ENCODE results near the gene ZNF524. TPM values are rescaled to one million over a fixed set of nuclear protein-coding genes. Genes with fewer than 3 reads are reported as not detected.

The ZNF524 gene
- total RNA-seq, 3 donors from 2014 or later (not counting 1 experiment from before 2014, with no cell fraction given), result 9.2 to 12.6 (median 12.5) TPM

GRCh38 chr19:55616395-55616875, 16.3 kb downstream of the ZNF524 start:
- ATAC-seq (no peak), DNase-seq (no peak)
- Histone ChIP-seq H3K4me1 (ENCODE audit: control insufficient read depth, insufficient read depth, low read length) (peaks cover 18% of the 10 kb centered on the region), H3K27me3 (ENCODE audit: control insufficient read depth, insufficient read depth, low read length) (no peaks in the 10 kb centered on the region), H3K9me3 (ENCODE audit: control insufficient read depth, insufficient read depth, low read length) (no peaks in the 10 kb centered on the region), H3K4me3 (ENCODE audit: low read length) (no peak overlapping the region), H3K36me3 (ENCODE audit: control insufficient read depth, insufficient read depth, low read length) (peaks cover 11% of the 10 kb centered on the region), H3K27ac (ENCODE audit: low read length) (no peak overlapping the region)
- H3K27ac Mint-ChIP-seq, result no peak overlapping the region
- 98% methylated on average over 38 of the region's 38 CpGs for WGBS (ENCODE audit: insufficient coverage)
- no peaks in the 10 kb centered on the region for H3K27me3 Mint-ChIP-seq (ENCODE audit: low read depth in 2 of 2)
- TF ChIP-seq CTCF (IDR thresholded peaks at IDR 0.05), result no peak
- no peak overlapping the region for H3K4me3 Mint-ChIP-seq
- H3K36me3 Mint-ChIP-seq, result no peaks in the 10 kb centered on the region
- H3K9me3 Mint-ChIP-seq, result no peaks in the 10 kb centered on the region
- peaks cover 0 to 31% of the 10 kb centered on the region in 2 donors for H3K4me1 Mint-ChIP-seq
- intact Hi-C loops (cut with micrococcal nuclease), result no loop called here

GRCh38 chr19:55617426-55617825, 17.3 kb downstream of the ZNF524 start:
- H3K36me3 ChIP-seq (ENCODE audit: control insufficient read depth, insufficient read depth, low read length), result peaks cover 11% of the 10 kb centered on the region
- Mint-ChIP-seq H3K9me3 (no peaks in the 10 kb centered on the region), H3K4me3 (no peak overlapping the region), H3K27me3 (ENCODE audit: low read depth in 2 of 2) (no peaks in the 10 kb centered on the region), H3K4me1 (peaks cover 0 to 21% of the 10 kb centered on the region in 2 donors), H3K27ac (no peak overlapping the region), H3K36me3 (no peaks in the 10 kb centered on the region)
- H3K27me3 ChIP-seq (ENCODE audit: control insufficient read depth, insufficient read depth, low read length), result no peaks in the 10 kb centered on the region
- DNase-seq, result no peak
- peaks cover 11% of the 10 kb centered on the region for H3K4me1 ChIP-seq (ENCODE audit: control insufficient read depth, insufficient read depth, low read length)
- no peaks in the 10 kb centered on the region for H3K9me3 ChIP-seq (ENCODE audit: control insufficient read depth, insufficient read depth, low read length)
- ATAC-seq, result no peak
- H3K4me3 ChIP-seq (ENCODE audit: low read length), result no peak overlapping the region
- 98% methylated on average over 8 of the region's 8 CpGs for WGBS (ENCODE audit: insufficient coverage)
- TF ChIP-seq CTCF (IDR thresholded peaks at IDR 0.05), result no peak
- no peak overlapping the region for H3K27ac ChIP-seq (ENCODE audit: low read length)
- intact Hi-C loops (cut with micrococcal nuclease), result no loop called here

GRCh38 chr19:55618426-55618825, 18.3 kb downstream of the ZNF524 start:
- TF ChIP-seq CTCF (IDR thresholded peaks at IDR 0.05), result no peak
- no peak for ATAC-seq
- 93% methylated on average over 7 of the region's 7 CpGs for WGBS (ENCODE audit: insufficient coverage)
- intact Hi-C loops (cut with micrococcal nuclease), result no loop called here
- H3K4me1 ChIP-seq (ENCODE audit: control insufficient read depth, insufficient read depth, low read length), result peaks cover 11% of the 10 kb centered on the region
- H3K4me1 Mint-ChIP-seq, result peaks cover 2 to 14% of the 10 kb centered on the region in 2 donors
- H3K36me3 ChIP-seq (ENCODE audit: control insufficient read depth, insufficient read depth, low read length), result peaks cover 11% of the 10 kb centered on the region
- H3K4me3 ChIP-seq (ENCODE audit: low read length), result no peak overlapping the region
- DNase-seq, result no peak
- no peak overlapping the region for H3K4me3 Mint-ChIP-seq
- H3K27me3 Mint-ChIP-seq (ENCODE audit: low read depth in 2 of 2), result no peaks in the 10 kb centered on the region
- no peak overlapping the region for H3K27ac ChIP-seq (ENCODE audit: low read length)
- peak overlapping the region; percentile 41 to 65 for H3K27ac Mint-ChIP-seq
- no peaks in the 10 kb centered on the region for H3K36me3 Mint-ChIP-seq
- H3K9me3 Mint-ChIP-seq, result no peaks in the 10 kb centered on the region
- H3K9me3 ChIP-seq (ENCODE audit: control insufficient read depth, insufficient read depth, low read length), result no peaks in the 10 kb centered on the region
- no peaks in the 10 kb centered on the region for H3K27me3 ChIP-seq (ENCODE audit: control insufficient read depth, insufficient read depth, low read length)

GRCh38 chr19:55619286-55619685, 19.2 kb downstream of the ZNF524 start:
- H3K36me3 ChIP-seq (ENCODE audit: control insufficient read depth, insufficient read depth, low read length), result peaks cover 11% of the 10 kb centered on the region
- H3K4me1 Mint-ChIP-seq, result peaks cover 7 to 22% of the 10 kb centered on the region in 2 donors
- no peaks in the 10 kb centered on the region for H3K27me3 Mint-ChIP-seq (ENCODE audit: low read depth in 2 of 2)
- H3K4me3 Mint-ChIP-seq, result no peak overlapping the region
- no peaks in the 10 kb centered on the region for H3K9me3 Mint-ChIP-seq
- no peaks in the 10 kb centered on the region for H3K36me3 Mint-ChIP-seq
- WGBS (ENCODE audit: insufficient coverage), result 97% methylated on average over 3 of the region's 3 CpGs
- no peak overlapping the region for H3K27ac Mint-ChIP-seq
- TF ChIP-seq CTCF (IDR thresholded peaks at IDR 0.05), result no peak
- H3K4me1 ChIP-seq (ENCODE audit: control insufficient read depth, insufficient read depth, low read length), result peaks cover 15% of the 10 kb centered on the region
- ATAC-seq (no peak), DNase-seq (no peak)
- H3K4me3 ChIP-seq (ENCODE audit: low read length), result no peak overlapping the region
- H3K27me3 ChIP-seq (ENCODE audit: control insufficient read depth, insufficient read depth, low read length), result no peaks in the 10 kb centered on the region
- intact Hi-C loops (cut with micrococcal nuclease), result no loop called here
- H3K27ac ChIP-seq (ENCODE audit: low read length), result no peak overlapping the region
- H3K9me3 ChIP-seq (ENCODE audit: control insufficient read depth, insufficient read depth, low read length), result no peaks in the 10 kb centered on the region
